ACC112 (cell line): ENCODE results near the gene CLRN2.
"Not testable (repeated sequence)": the region's sequence is repeated elsewhere in the genome, so short reads cannot be mapped to it uniquely, and the experiment has no call there.

Experiments used
- H2AFZ ChIP-seq: fragments of 200-600 bp; sonication (generic); one replicate; pipeline ENCODE4 v1.6.0; 2017; ENCODE audit warnings: antibody characterized with exemption, low read length; ENCODE audit not compliant: unreplicated experiment
- H3K27ac ChIP-seq: fragments of 200-600 bp; sonication (generic); 2 replicates; pipeline ENCODE4 v1.5.1; 2014; ENCODE audit warnings: low read depth, mild to moderate bottlenecking, antibody characterized with exemption, low read length, moderate library complexity
- H3K27me3 ChIP-seq: fragments of 200-600 bp; sonication (generic); 2 replicates; pipeline ENCODE4 v1.6.1; 2014; ENCODE audit warnings: mild to moderate bottlenecking, antibody characterized with exemption, low read length, moderate library complexity, mixed read lengths; ENCODE audit not compliant: insufficient read depth
- H3K36me3 ChIP-seq: fragments of 200-600 bp; sonication (generic); 2 replicates; pipeline ENCODE4 v1.6.1; 2016; ENCODE audit warnings: mild to moderate bottlenecking, antibody characterized with exemption, low read length, moderate library complexity, mixed read lengths; ENCODE audit not compliant: insufficient read depth
- H3K4me1 ChIP-seq: fragments of 200-600 bp; sonication (generic); one replicate; pipeline ENCODE4 v1.6.1; 2016; ENCODE audit warnings: low read length, mixed read lengths; ENCODE audit not compliant: insufficient read depth, unreplicated experiment, control insufficient read depth
- H3K4me3 ChIP-seq: fragments of 200-600 bp; sonication (generic); 2 replicates; pipeline ENCODE4 v1.5.1; 2014; ENCODE audit warnings: mild to moderate bottlenecking, low read depth, low read length
- H3K79me2 ChIP-seq: fragments of 200-600 bp; sonication (generic); one replicate; pipeline ENCODE4 v1.6.0; 2016; ENCODE audit warnings: low read length; ENCODE audit not compliant: control insufficient read depth, unreplicated experiment, insufficient read depth

CLRN2 gene

DNA sequence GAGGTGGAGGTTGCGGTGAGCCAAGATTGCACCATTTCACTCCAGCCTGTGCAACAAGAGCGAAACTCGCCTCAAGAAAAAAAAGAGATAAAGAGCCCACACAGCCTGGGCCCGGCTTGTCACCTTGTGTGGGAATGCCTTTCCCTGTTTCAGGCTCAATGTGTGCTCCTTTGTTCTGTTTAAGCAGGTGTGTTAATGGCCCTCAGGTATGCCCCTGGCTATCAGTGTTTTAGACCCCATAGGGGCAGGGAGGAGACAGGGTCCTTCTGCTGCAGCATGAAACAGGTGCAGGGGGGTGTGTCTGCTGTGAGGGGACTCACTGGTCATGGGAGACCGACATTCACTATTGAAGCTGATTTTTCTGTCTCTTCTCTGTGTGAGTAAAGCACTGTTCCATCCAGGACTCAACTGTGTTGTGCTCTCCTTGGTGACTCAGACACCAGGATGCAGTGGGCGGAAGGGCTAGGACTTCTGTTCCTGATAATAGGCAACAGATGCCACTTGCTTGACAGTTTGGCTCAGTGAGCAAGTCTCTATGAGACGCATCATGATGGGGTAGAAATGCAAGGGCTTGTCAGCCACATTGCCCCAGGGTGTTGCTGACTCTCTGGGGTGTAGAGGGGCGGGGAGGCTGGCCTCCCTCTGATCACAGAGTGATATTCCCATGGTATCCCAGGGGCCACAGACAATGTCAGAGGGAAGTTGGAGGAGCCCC is 46.4 kb downstream of the CLRN2 start:
- Histone ChIP-seq H3K4me3 (no peak overlapping the region), H3K27me3 (no peaks in the 10 kb centered on the region), H3K79me2 (no peaks in the 10 kb centered on the region), H3K27ac (no peak overlapping the region), H3K36me3 (no peaks in the 10 kb centered on the region), H2AFZ (no peak overlapping the region), H3K4me1 (peaks cover 10% of the 10 kb centered on the region)

DNA sequence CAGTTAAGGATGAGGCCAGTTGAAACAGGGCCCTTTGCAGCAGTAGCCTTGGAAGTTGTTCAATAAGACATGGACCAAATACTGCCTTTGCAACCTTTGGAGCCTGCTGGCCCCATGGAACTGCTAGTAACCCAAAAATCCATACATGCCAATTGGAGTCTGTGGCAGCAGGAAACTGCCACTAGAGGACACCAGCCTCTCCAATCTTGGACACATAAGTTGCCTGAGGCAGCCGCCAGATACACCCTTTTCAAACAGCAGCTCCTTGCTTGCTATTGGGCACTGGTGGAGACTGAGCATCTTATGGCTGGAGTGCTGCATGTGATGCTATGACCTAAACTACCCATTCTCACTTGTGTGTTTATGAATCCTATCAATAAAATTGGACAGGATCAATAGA is 47.2 kb downstream of the CLRN2 start:
- Histone ChIP-seq H3K79me2 (no peaks in the 10 kb centered on the region), H3K27me3 (no peaks in the 10 kb centered on the region), H3K4me3 (no peak overlapping the region), H3K27ac (no peak overlapping the region), H2AFZ (no peak overlapping the region), H3K4me1 (peaks cover 10% of the 10 kb centered on the region), H3K36me3 (no peaks in the 10 kb centered on the region)

DNA sequence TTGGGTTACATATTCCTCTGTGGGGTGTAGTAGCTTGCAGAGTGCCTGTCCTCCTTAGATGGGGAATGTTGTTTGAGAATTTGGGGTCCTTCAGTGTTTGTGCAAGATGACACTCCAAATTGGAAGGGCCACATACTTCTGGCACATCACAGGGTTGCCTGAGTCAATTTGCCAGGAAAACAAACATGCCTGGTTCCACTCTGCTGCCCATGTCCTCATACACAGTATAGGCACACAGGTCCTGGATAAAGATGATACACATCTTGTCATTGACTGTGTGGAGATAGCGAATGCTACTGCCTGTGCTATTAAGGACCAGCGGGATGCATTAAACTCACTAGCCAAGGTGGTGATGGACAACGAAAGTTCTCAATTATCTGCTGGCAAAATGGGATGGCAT is 50.9 kb downstream of the CLRN2 start:
- no peak overlapping the region for H3K4me3 ChIP-seq
- no peaks in the 10 kb centered on the region for H3K36me3 ChIP-seq
- peaks cover 10% of the 10 kb centered on the region for H3K4me1 ChIP-seq
- H2AFZ ChIP-seq: no peak overlapping the region
- H3K27ac ChIP-seq: no peak overlapping the region
- H3K79me2 ChIP-seq: no peaks in the 10 kb centered on the region
- H3K27me3 ChIP-seq: no peaks in the 10 kb centered on the region

DNA sequence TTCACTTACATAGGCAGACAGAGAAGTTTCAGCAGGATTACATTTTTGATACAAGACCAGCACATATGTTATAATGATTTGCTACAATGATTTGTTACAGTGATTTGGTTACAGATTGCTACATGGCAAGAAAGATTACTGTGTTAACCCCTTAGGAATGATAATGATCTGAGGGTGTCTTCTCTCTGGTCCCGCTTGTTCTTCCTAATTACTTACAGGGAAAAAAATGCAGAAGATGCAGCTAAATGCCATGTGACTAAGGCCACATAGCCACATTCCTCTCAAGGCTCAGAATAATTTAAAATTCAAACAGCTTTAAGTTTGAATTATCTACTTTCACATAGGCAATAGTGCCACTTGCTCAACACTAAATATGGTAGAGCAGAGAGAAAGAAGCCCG is 52.3 kb downstream of the CLRN2 start:
- no peak overlapping the region for H3K4me3 ChIP-seq
- H3K4me1 ChIP-seq: no peaks in the 10 kb centered on the region
- H3K36me3 ChIP-seq: no peaks in the 10 kb centered on the region
- H2AFZ ChIP-seq: no peak overlapping the region
- H3K27me3 ChIP-seq: no peaks in the 10 kb centered on the region
- no peak overlapping the region for H3K27ac ChIP-seq
- H3K79me2 ChIP-seq: no peaks in the 10 kb centered on the region

DNA sequence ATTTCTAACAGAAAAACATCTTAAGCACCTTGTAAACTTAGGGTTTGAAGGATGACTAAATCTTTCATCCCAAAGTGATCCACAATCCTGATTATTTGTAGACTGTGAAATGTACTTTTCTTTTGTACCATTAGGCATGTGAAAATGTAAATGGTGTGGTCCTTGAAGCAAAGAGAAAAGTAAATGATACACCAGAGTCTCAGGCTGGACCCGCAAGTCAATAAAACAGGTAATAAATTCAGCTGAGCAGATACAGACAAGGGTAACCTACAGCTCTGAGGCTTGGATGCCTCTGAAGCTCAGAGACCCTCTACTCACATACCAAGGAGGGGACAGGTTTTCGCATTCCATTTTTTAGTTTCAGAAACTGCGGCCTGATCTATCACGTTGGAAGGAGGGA is 59.2 kb downstream of the CLRN2 start:
- Histone ChIP-seq H3K4me3 (no peak overlapping the region), H2AFZ (no peak overlapping the region), H3K79me2 (peaks cover 18% of the 10 kb centered on the region), H3K4me1 (peaks cover 12% of the 10 kb centered on the region), H3K27me3 (no peaks in the 10 kb centered on the region), H3K27ac (no peak overlapping the region), H3K36me3 (peaks cover under 1% of the 10 kb centered on the region; the same call in 1 of the 2 replicates)

DNA sequence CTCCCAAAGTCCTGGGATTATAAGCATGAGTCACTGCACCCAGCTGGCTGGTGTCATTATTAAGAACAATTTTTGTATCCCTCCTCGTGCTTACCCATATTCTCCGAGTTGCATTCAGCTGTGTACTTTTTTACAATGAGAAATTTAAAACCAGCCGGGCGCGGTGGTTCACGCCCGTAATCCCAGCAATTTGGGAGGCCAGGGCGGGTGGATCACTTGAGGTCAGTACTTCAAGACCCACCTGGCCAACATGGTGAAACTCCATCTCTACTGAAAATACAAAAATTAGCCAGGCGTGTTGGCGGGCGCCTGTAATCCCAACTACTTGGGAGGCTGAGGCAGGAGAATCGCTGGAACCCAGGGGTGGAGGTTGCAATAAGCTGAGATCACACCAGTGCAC is 60.2 kb downstream of the CLRN2 start:
- H3K4me3 ChIP-seq, H3K36me3 ChIP-seq, H2AFZ ChIP-seq, H3K27ac ChIP-seq, H3K27me3 ChIP-seq: not testable (repeated sequence)
- peaks cover 19% of the 10 kb centered on the region for H3K4me1 ChIP-seq
- peaks cover 27% of the 10 kb centered on the region for H3K79me2 ChIP-seq
